MCF 10A (cell line): ENCODE measurements around the gene ZNRF4. TPM values are rescaled to one million over a fixed set of nuclear protein-coding genes. Genes with fewer than 3 reads are reported as not detected.

Source experiments
- BruUV-seq: library from RNA; stranded (reverse); fragments of 400-500 nt; replicated peaks from 2 replicates; lab custom pipeline; 2021; lab: Mats Ljungman, UMichigan
- CTCF ChIA-PET: fragments of 300-600 bp; sonication (Branson Sonifier 250); formaldehyde crosslinking; extraction: SDS; loops from one replicate; lab custom pipeline; 2021; ENCODE audit warnings: antibody characterized with exemption, inconsistent platforms; lab: Yijun Ruan, JAX
- POLR2A ChIA-PET: fragments of 300-600, 350-650 bp; sonication (Branson Sonifier 250); formaldehyde crosslinking; extraction: SDS; loops from one replicate; lab custom pipeline; 2020; ENCODE audit warnings: antibody characterized with exemption, inconsistent platforms; lab: Yijun Ruan, JAX
- DNase-seq: peaks from one replicate; pipeline ENCODE4 v3.0.0-alpha.2; 2018; ENCODE audit not compliant: unreplicated experiment
- H3K27ac Mint-ChIP-seq: one replicate; pipeline ENCODE4 v1.8.0; 2022; ENCODE audit warnings: mild to moderate bottlenecking, low read depth, mixed read lengths; ENCODE audit not compliant: unreplicated experiment
- H3K27me3 Mint-ChIP-seq: one replicate; pipeline ENCODE4 v1.8.0; 2022; ENCODE audit warnings: mixed read lengths; ENCODE audit not compliant: insufficient read depth, unreplicated experiment
- H3K36me3 Mint-ChIP-seq: one replicate; pipeline ENCODE4 v1.8.0; 2022; ENCODE audit warnings: mild to moderate bottlenecking, moderate library complexity, mixed read lengths; ENCODE audit not compliant: insufficient read depth, unreplicated experiment
- H3K4me1 Mint-ChIP-seq: one replicate; pipeline ENCODE4 v1.8.0; 2022; ENCODE audit warnings: mixed read lengths; ENCODE audit not compliant: insufficient read depth, unreplicated experiment
- H3K4me3 Mint-ChIP-seq: one replicate; pipeline ENCODE4 v1.8.0; 2022; ENCODE audit warnings: mild to moderate bottlenecking, moderate library complexity, mixed read lengths; ENCODE audit not compliant: unreplicated experiment
- H3K9me3 Mint-ChIP-seq: one replicate; pipeline ENCODE4 v1.8.0; 2022; ENCODE audit warnings: mixed read lengths; ENCODE audit not compliant: unreplicated experiment
- intact Hi-C: fragments of 100-400 bp; cut with micrococcal nuclease; formaldehyde crosslinking; loops from 2 replicates; pipeline ENCODE4 v1.14.1; 2022
- total RNA-seq: library from RNA; stranded (reverse); gene quantifications from 2 replicates; pipeline ENCODE4 v1.2.3, GENCODE V29; 2022
- TF ChIP-seq, protein P1 (sequence below): fragments of 200-600 bp; IDR thresholded peaks from one replicate; pipeline ENCODE4 v1.8.0; 2022; ENCODE audit warnings: antibody characterized with exemption, mild to moderate bottlenecking; ENCODE audit not compliant: unreplicated experiment

Gene ZNRF4
- total RNA-seq, 1 experiment from 2014 or later: not detected

DNA sequence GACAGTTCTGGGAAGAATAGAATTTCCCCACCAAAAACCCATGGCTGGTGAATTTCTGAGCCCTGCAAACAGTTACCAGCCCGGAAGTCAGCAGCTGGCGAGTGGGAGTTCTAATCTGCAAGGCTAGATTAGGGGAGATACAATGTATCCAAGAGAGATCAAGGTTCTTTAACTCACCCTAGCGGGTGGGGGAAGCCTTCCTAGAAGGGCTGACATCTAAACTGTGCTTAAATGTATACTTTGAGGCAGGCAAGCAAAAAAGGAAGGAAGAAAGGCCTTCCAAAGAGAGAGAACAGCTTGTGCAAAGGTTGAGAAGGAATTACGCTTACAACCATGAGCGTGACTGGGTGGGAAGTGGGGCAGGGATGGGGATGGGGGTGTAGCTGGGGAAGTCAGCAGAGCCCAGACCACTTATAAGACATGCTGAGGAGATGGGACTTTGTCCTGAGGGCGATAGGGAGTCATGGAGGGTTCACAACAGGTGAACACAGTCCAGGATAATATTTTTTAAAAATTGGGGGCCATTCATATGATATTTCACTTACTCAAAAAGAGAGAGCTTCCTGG lies 20.8 kb upstream of the ZNRF4 start:
- Mint-ChIP-seq H3K4me1 (peaks cover 8% of the 10 kb centered on the region), H3K27me3 (peaks cover 23% of the 10 kb centered on the region), H3K36me3 (no peaks in the 10 kb centered on the region), H3K9me3 (no peaks in the 10 kb centered on the region), H3K4me3 (no peak overlapping the region), H3K27ac (no peak overlapping the region)
- POLR2A ChIA-PET: no interaction called here
- BruUV-seq: no TSS peak
- intact Hi-C loops: no loop called here
- TF ChIP-seq, protein P1, sequence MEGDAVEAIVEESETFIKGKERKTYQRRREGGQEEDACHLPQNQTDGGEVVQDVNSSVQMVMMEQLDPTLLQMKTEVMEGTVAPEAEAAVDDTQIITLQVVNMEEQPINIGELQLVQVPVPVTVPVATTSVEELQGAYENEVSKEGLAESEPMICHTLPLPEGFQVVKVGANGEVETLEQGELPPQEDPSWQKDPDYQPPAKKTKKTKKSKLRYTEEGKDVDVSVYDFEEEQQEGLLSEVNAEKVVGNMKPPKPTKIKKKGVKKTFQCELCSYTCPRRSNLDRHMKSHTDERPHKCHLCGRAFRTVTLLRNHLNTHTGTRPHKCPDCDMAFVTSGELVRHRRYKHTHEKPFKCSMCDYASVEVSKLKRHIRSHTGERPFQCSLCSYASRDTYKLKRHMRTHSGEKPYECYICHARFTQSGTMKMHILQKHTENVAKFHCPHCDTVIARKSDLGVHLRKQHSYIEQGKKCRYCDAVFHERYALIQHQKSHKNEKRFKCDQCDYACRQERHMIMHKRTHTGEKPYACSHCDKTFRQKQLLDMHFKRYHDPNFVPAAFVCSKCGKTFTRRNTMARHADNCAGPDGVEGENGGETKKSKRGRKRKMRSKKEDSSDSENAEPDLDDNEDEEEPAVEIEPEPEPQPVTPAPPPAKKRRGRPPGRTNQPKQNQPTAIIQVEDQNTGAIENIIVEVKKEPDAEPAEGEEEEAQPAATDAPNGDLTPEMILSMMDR: no peak
- CTCF ChIA-PET: no interaction called here
- no peak for DNase-seq

DNA sequence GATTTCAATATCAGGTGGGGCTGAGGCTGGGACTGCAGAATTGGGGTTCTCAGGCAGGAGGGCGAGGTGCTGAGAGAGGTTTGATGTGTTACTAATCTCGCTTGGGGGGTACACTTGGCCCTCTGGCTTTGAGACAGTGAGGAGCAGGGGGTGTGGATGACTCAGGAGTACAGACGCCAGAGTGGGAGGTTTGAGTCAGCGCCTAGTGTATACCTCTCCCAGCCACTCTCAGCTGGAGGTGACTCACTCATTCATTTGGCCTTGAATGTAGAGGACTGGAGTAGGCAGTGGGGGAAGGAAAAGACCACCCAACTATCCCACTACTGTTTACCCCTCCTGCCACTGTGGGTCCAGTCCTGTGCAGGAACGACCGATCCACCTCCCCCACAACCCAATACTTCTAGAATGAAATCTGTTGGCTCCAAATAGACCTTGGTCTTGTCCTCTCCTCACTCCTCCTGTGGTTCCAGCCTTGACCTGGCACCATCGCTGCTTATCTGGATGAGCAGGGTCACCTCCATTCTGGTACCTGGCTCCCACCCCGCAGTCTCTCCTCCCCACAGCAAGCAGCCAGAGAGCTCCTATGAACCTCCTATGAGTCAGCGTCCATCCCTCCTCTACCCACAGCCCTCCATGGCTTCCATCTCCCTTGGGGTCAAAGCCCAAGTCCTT lies 20.1 kb upstream of the ZNRF4 start:
- no peak overlapping the region for H3K27ac Mint-ChIP-seq
- TF ChIP-seq, protein P1: no peak
- H3K27me3 Mint-ChIP-seq: peaks cover 30% of the 10 kb centered on the region
- peaks cover 8% of the 10 kb centered on the region for H3K4me1 Mint-ChIP-seq
- ChIA-PET CTCF (interaction anchor here (0.6 kb wide), 1 partner anchor 11 kb away, joined by 3 read pairs; no protein-coding TSS in a partner anchor), POLR2A (no interaction called here)
- no peaks in the 10 kb centered on the region for H3K9me3 Mint-ChIP-seq
- no peak overlapping the region for H3K4me3 Mint-ChIP-seq
- intact Hi-C loops: no loop called here
- no peaks in the 10 kb centered on the region for H3K36me3 Mint-ChIP-seq
- peak; percentile 78 for DNase-seq
- BruUV-seq: no TSS peak

DNA sequence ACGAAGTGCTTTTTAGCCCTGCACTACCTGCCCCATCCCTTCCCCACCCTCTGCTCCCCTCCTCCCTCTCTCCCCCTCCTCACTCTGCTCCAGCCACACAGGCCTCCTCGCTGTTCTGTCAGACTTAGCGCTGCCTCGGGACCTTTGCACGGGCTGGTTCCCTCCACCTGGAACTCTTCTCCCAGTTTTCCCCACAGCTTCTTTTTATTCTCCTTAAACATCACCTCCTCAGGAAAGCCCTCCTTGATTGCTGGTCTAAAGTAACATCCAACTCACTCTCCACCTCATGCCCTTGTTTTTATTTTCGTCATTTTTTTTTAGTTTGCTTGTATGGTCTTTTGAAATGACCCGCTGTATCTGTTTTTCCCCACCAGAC lies 19.6 kb upstream of the ZNRF4 start:
- no peaks in the 10 kb centered on the region for H3K36me3 Mint-ChIP-seq
- TF ChIP-seq, protein P1: no peak
- no peak overlapping the region for H3K27ac Mint-ChIP-seq
- peaks cover 8% of the 10 kb centered on the region for H3K4me1 Mint-ChIP-seq
- CTCF ChIA-PET: interaction anchor here (0.6 kb wide), 1 partner anchor 10 kb away, joined by 3 read pairs; no protein-coding TSS in a partner anchor
- POLR2A ChIA-PET: no interaction called here
- peaks cover 35% of the 10 kb centered on the region for H3K27me3 Mint-ChIP-seq
- no peaks in the 10 kb centered on the region for H3K9me3 Mint-ChIP-seq
- no peak overlapping the region for H3K4me3 Mint-ChIP-seq
- intact Hi-C loops: no loop called here
- no peak for DNase-seq
- BruUV-seq: no TSS peak

DNA sequence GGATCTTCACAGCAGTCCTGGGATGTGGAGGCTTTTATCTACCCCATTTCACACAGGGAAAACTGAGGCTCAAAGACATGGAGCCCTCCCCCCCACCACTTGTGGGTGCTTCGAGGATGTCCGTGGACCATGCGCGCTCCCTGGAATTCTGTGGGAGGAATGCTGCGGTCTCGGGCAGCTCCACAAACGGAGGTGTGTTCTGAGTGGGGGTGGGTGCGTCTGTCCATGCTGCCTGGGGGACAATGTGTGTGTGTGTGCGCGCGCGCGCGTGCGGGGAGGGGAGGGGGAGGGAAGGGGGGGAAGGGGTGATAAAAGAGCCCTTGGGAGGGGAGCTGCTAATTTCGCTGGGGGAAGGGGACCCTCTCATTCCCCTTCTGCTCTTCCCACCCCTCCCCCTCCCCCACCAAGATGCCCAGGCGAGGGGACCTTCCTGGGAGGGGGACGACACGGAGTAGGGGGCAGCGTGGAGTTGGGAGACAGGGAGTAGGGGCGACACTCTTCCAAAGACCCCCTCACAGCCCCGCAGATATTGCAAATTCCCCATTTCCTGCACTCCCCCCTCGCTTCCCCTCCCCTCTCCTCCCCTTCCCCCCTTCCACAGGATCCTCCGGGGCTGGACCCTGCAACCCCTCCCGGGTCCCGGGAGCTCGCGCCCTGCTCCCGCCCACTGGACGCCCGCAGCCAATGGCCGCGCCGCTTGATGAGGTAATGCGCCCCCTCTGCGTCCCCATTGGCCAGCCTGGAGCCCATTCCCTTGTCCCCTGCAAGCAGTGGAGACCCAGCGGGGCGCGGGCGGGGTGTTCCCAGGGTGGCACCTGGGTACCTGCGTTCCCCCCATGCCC lies 18.9 kb upstream of the ZNRF4 start:
- intact Hi-C loops: no loop called here
- peaks cover 42% of the 10 kb centered on the region for H3K27me3 Mint-ChIP-seq
- CTCF ChIA-PET: no interaction called here
- H3K4me3 Mint-ChIP-seq: no peak overlapping the region
- DNase-seq: no peak
- no peak overlapping the region for H3K27ac Mint-ChIP-seq
- BruUV-seq: no TSS peak
- H3K4me1 Mint-ChIP-seq: peaks cover 8% of the 10 kb centered on the region
- H3K36me3 Mint-ChIP-seq: no peaks in the 10 kb centered on the region
- TF ChIP-seq, protein P1: no peak
- no peaks in the 10 kb centered on the region for H3K9me3 Mint-ChIP-seq
- POLR2A ChIA-PET: no interaction called here
